CD8-positive, alpha-beta memory T cell (primary cell): ENCODE data around the gene TFAP2A. TPM values are rescaled to one million over a fixed set of nuclear protein-coding genes. Genes with fewer than 3 reads are reported as not detected.
A peak's percentile ranks its signal among the peaks of the same experiment; 100 is the strongest.

Experiments used
- CTCF ChIA-PET: fragments of 350-600 bp; sonication (Branson Sonifier 250); formaldehyde crosslinking; loops from one replicate; lab custom pipeline; 2021; ENCODE audit warnings: antibody characterized with exemption; lab: Charles Lee
- POLR2A ChIA-PET: fragments of 350-600 bp; sonication (Branson Sonifier 250); formaldehyde crosslinking; loops from one replicate; lab custom pipeline; 2021; ENCODE audit warnings: antibody characterized with exemption; lab: Charles Lee
- DNase-seq, 5 donors: peaks; one replicate each; pipeline versions ENCODE4 v3.0.0 to v3.0.0-alpha.2; 2020 to 2022; ENCODE audit warnings: mixed read lengths in 1 of 5
- H3K27ac ChIP-seq: one replicate; pipeline ENCODE4 v1.7.0; 2013; ENCODE audit warnings: low read depth, mild to moderate bottlenecking, low read length, moderate library complexity
- H3K27me3 ChIP-seq: 2 replicates; pipeline ENCODE4 v1.7.0; 2013; ENCODE audit warnings: low read length, mild to moderate bottlenecking; ENCODE audit not compliant: insufficient read depth, poor library complexity, severe bottlenecking
- H3K36me3 ChIP-seq: 2 replicates; pipeline ENCODE4 v1.7.0; 2013; ENCODE audit warnings: mild to moderate bottlenecking, low read length, moderate library complexity; ENCODE audit not compliant: insufficient read depth
- H3K4me1 ChIP-seq: 2 replicates; pipeline ENCODE4 v1.7.0; 2013; ENCODE audit warnings: mild to moderate bottlenecking, low read length, moderate library complexity; ENCODE audit not compliant: insufficient read depth
- H3K4me3 ChIP-seq: 2 replicates; pipeline ENCODE4 v1.7.0; 2013; ENCODE audit warnings: mild to moderate bottlenecking, low read length
- H3K9me3 ChIP-seq: 2 replicates; pipeline ENCODE4 v1.7.0; 2013; ENCODE audit warnings: mild to moderate bottlenecking, low read length
- H3K27ac Mint-ChIP-seq, 8 donors: one replicate each; pipeline ENCODE4 v1.8.0; 2020 to 2021; ENCODE audit warnings: mixed read lengths in 8 of 8, mild to moderate bottlenecking in 6 of 8, inconsistent platforms in 3 of 8, moderate library complexity in 3 of 8
- H3K27me3 Mint-ChIP-seq, 2 donors: one replicate each; pipeline ENCODE4 v1.8.0; 2020 to 2021; ENCODE audit warnings: mixed read lengths in 2 of 2, mild to moderate bottlenecking in 1 of 2, moderate library complexity in 1 of 2
- H3K36me3 Mint-ChIP-seq, 3 donors: one replicate each; pipeline ENCODE4 v1.8.0; 2020 to 2021; ENCODE audit warnings: mixed read lengths in 3 of 3, inconsistent platforms in 1 of 3, mild to moderate bottlenecking in 1 of 3
- H3K4me1 Mint-ChIP-seq, 3 donors: one replicate each; pipeline ENCODE4 v1.8.0; 2020 to 2021; ENCODE audit warnings: mixed read lengths in 3 of 3, inconsistent platforms in 1 of 3, mild to moderate bottlenecking in 1 of 3
- H3K4me3 Mint-ChIP-seq, 7 donors: one replicate each; pipeline ENCODE4 v1.8.0; 2020 to 2021; ENCODE audit warnings: mixed read lengths in 7 of 7, mild to moderate bottlenecking in 6 of 7, moderate library complexity in 4 of 7, inconsistent platforms in 2 of 7
- H3K9me3 Mint-ChIP-seq, 5 donors: one replicate each; pipeline ENCODE4 v1.8.0; 2020 to 2022; ENCODE audit warnings: mixed read lengths in 5 of 5, mild to moderate bottlenecking in 3 of 5, moderate library complexity in 2 of 5, inconsistent platforms in 1 of 5
- polyA plus RNA-seq: library from polyadenylated mRNA; unstranded; fragments of 300-500 nt; fragmentation: Illumina TruSeq; gene quantifications from one replicate; pipeline ENCODE4 v1.2.3, GENCODE V29; 2021
- total RNA-seq, 2 experiments: library from RNA; stranded (reverse); gene quantifications; one replicate each; pipeline ENCODE4 v1.2.3, GENCODE V29; 2021

TFAP2A gene
- total and polyA plus RNA-seq, 3 experiments from 2014 or later = not detected

- Mint-ChIP-seq H3K4me3 (no peak overlapping the region), H3K27me3 (peaks cover 10 to 39% of the 10 kb centered on the region in 2 donors)
Measured at GRCh38 chr6:10434235-10434634, 19.4 kb upstream of the TFAP2A start.

GRCh38 chr6:10433322-10433721 is 18.4 kb upstream of the TFAP2A start:
- Mint-ChIP-seq H3K4me3 (no peak overlapping the region), H3K9me3 (no peaks in the 10 kb centered on the region), H3K27ac (no peak overlapping the region), H3K36me3 (no peaks in the 10 kb centered on the region), H3K4me1 (peaks cover 0 to 11% (median 5%) of the 10 kb centered on the region in 3 donors), H3K27me3 (peaks cover 10 to 45% of the 10 kb centered on the region in 2 donors)
- ChIA-PET POLR2A (no interaction called here), CTCF (no interaction called here)
- Histone ChIP-seq H3K9me3 (no peaks in the 10 kb centered on the region), H3K4me1 (no peaks in the 10 kb centered on the region), H3K27me3 (no peaks in the 10 kb centered on the region), H3K36me3 (no peaks in the 10 kb centered on the region), H3K27ac (no peak overlapping the region), H3K4me3 (no peak overlapping the region)
- no peak for DNase-seq

More at GRCh38 chr6:10434235-10434634, 19.4 kb upstream of the TFAP2A start:
- Mint-ChIP-seq H3K4me1 (peaks cover 0 to 11% (median 5%) of the 10 kb centered on the region in 3 donors), H3K36me3 (no peaks in the 10 kb centered on the region), H3K27ac (no peak overlapping the region), H3K9me3 (no peaks in the 10 kb centered on the region)
- Histone ChIP-seq H3K4me3 (no peak overlapping the region), H3K9me3 (no peaks in the 10 kb centered on the region), H3K36me3 (no peaks in the 10 kb centered on the region), H3K27ac (no peak overlapping the region), H3K27me3 (no peaks in the 10 kb centered on the region), H3K4me1 (no peaks in the 10 kb centered on the region)
- DNase-seq = no peak
- ChIA-PET CTCF (interaction anchor here (1.7 to 1.9 kb wide), 2 partner anchors 10 to 12 kb away, joined by 4 to 6 read pairs; no protein-coding TSS in a partner anchor), POLR2A (no interaction called here)

GRCh38 chr6:10431423-10432164 is 16.7 kb upstream of the TFAP2A start:
- Histone ChIP-seq H3K4me3 (no peak overlapping the region), H3K27me3 (no peaks in the 10 kb centered on the region), H3K27ac (no peak overlapping the region), H3K4me1 (peaks cover 2% of the 10 kb centered on the region), H3K36me3 (no peaks in the 10 kb centered on the region), H3K9me3 (no peaks in the 10 kb centered on the region)
- ChIA-PET POLR2A (no interaction called here), CTCF (no interaction called here)
- H3K4me1 Mint-ChIP-seq = peaks cover 2 to 14% (median 13%) of the 10 kb centered on the region in 3 donors
- DNase-seq = no peak
- H3K9me3 Mint-ChIP-seq = no peaks in the 10 kb centered on the region
- H3K27ac Mint-ChIP-seq = no peak overlapping the region
- no peak overlapping the region for H3K4me3 Mint-ChIP-seq
- H3K27me3 Mint-ChIP-seq = peaks cover 19 to 58% of the 10 kb centered on the region in 2 donors
- H3K36me3 Mint-ChIP-seq = no peaks in the 10 kb centered on the region

GRCh38 chr6:10429638-10430427 is 15.0 kb upstream of the TFAP2A start:
- no peak overlapping the region for H3K4me3 ChIP-seq
- Mint-ChIP-seq H3K36me3 (no peaks in the 10 kb centered on the region), H3K27me3 (peaks cover 29 to 68% of the 10 kb centered on the region in 2 donors), H3K9me3 (peaks cover 0 to 4% (median 0%) of the 10 kb centered on the region in 5 donors), H3K4me3 (peak overlapping the region in 1 of 7 donors; percentile 1), H3K4me1 (peaks cover 9 to 25% (median 20%) of the 10 kb centered on the region in 3 donors), H3K27ac (no peak overlapping the region)
- H3K9me3 ChIP-seq = no peaks in the 10 kb centered on the region
- ChIA-PET CTCF (interaction anchor here (0.7 to 0.8 kb wide), 2 partner anchors 36 to 1457 kb away, joined by 3 read pairs; no protein-coding TSS in a partner anchor), POLR2A (no interaction called here)
- H3K27me3 ChIP-seq = peaks cover 16% of the 10 kb centered on the region
- H3K4me1 ChIP-seq = peaks cover 11% of the 10 kb centered on the region
- H3K27ac ChIP-seq = no peak overlapping the region
- no peak for DNase-seq
- no peaks in the 10 kb centered on the region for H3K36me3 ChIP-seq

- Histone ChIP-seq H3K9me3 (no peaks in the 10 kb centered on the region), H3K4me3 (peak overlapping the region; percentile 27), H3K27ac (no peak overlapping the region), H3K4me1 (peaks cover 11% of the 10 kb centered on the region), H3K36me3 (no peaks in the 10 kb centered on the region), H3K27me3 (peaks cover 45% of the 10 kb centered on the region)
- H3K4me1 Mint-ChIP-seq = peaks cover 9 to 29% (median 18%) of the 10 kb centered on the region in 3 donors
- peak overlapping the region; percentile 60 to 72 (median 67) for H3K4me3 Mint-ChIP-seq
- POLR2A ChIA-PET = no interaction called here
- CTCF ChIA-PET = no interaction called here
- H3K27me3 Mint-ChIP-seq = peaks cover 41 to 82% of the 10 kb centered on the region in 2 donors
- peak overlapping the region in 2 of 8 donors; percentile 24 to 79 for H3K27ac Mint-ChIP-seq
- no peak for DNase-seq
- peaks cover 0 to 4% (median 0%) of the 10 kb centered on the region in 5 donors for H3K9me3 Mint-ChIP-seq
- H3K36me3 Mint-ChIP-seq = no peaks in the 10 kb centered on the region
Measured at GRCh38 chr6:10426781-10427279, 12.0 kb upstream of the TFAP2A start.

- Histone ChIP-seq H3K36me3 (no peaks in the 10 kb centered on the region), H3K4me3 (peak overlapping the region; percentile 27), H3K9me3 (no peaks in the 10 kb centered on the region), H3K27me3 (peaks cover 51% of the 10 kb centered on the region), H3K4me1 (peaks cover 11% of the 10 kb centered on the region), H3K27ac (no peak overlapping the region)
- ChIA-PET POLR2A (no interaction called here), CTCF (no interaction called here)
- DNase-seq = no peak
- Mint-ChIP-seq H3K4me1 (peaks cover 9 to 29% (median 23%) of the 10 kb centered on the region in 3 donors), H3K27ac (peak overlapping the region in 2 of 8 donors; percentile 24 to 79), H3K27me3 (peaks cover 48 to 84% of the 10 kb centered on the region in 2 donors), H3K36me3 (no peaks in the 10 kb centered on the region), H3K4me3 (peak overlapping the region; percentile 60 to 72 (median 67)), H3K9me3 (peaks cover 0 to 6% (median 0%) of the 10 kb centered on the region in 5 donors)
Measured at GRCh38 chr6:10425975-10426780, 11.3 kb upstream of the TFAP2A start.

GRCh38 chr6:10425176-10425974 is 10.5 kb upstream of the TFAP2A start:
- no peak overlapping the region for H3K27ac Mint-ChIP-seq
- H3K27ac ChIP-seq = no peak overlapping the region
- ChIA-PET CTCF (no interaction called here), POLR2A (no interaction called here)
- peaks cover 11% of the 10 kb centered on the region for H3K4me1 ChIP-seq
- H3K27me3 ChIP-seq = peaks cover 59% of the 10 kb centered on the region
- H3K36me3 Mint-ChIP-seq = no peaks in the 10 kb centered on the region
- DNase-seq = no peak
- H3K4me3 Mint-ChIP-seq = peak overlapping the region in 6 of 7 donors; percentile 12 to 41 (median 34)
- no peak overlapping the region for H3K4me3 ChIP-seq
- H3K36me3 ChIP-seq = no peaks in the 10 kb centered on the region
- peaks cover 9 to 29% (median 23%) of the 10 kb centered on the region in 3 donors for H3K4me1 Mint-ChIP-seq
- H3K27me3 Mint-ChIP-seq = peaks cover 49 to 85% of the 10 kb centered on the region in 2 donors
- peaks cover 0 to 6% (median 0%) of the 10 kb centered on the region in 5 donors for H3K9me3 Mint-ChIP-seq
- no peaks in the 10 kb centered on the region for H3K9me3 ChIP-seq
